Fibroblast of lung (primary cell): ENCODE measurements around the gene FAP.

Source experiments
- EZH2 ChIP-seq: IDR thresholded peaks from 2 replicates; pipeline ENCODE4 v1.5.1; 2012; ENCODE audit warnings: low read length, control low read depth, mild to moderate bottlenecking; ENCODE audit errors: missing control alignments
- TF ChIP-seq, protein P1 (sequence below), 2 donors: IDR thresholded peaks in 1 of 2; conservative IDR thresholded peaks in 1 of 2; 1 replicate in 1 of 2; 2 replicates in 1 of 2; pipeline ENCODE4 v1.5.1; 2011 to 2012; ENCODE audit warnings: low read length in 2 of 2, control low read depth in 1 of 2, inconsistent platforms in 1 of 2, low read depth in 1 of 2, mild to moderate bottlenecking in 1 of 2

DNA sequence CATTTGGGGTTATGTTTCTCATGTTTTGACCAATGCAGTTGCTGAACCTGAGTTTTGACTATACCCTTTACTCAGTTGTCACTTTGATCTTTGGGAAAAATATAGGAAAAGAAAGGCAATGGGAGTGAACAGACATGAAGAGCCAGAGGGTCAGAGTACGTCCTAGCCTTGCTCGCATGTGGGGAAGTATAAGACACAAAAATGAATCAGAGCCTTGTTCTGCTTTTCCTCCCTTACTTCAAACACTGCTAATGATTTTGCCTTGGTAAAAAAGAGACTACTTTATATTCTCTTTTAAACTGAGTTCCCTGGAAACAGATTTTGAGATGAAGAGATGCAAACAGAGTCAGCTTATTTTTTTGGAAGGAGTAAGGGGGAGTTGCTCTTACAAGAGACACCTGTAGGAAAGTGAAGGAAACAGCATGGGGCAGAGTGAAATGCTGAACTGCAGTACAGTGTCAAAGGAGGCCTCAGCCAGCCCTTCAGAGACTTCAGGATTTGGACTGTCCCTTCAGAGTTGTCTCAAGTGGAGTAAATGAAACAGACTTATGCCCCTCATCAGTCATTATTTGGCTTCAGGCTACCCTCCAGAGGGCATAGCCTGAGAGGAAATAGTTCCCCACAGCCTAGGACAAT, 11.1 kb upstream of the FAP start:
- TF ChIP-seq, protein P1, sequence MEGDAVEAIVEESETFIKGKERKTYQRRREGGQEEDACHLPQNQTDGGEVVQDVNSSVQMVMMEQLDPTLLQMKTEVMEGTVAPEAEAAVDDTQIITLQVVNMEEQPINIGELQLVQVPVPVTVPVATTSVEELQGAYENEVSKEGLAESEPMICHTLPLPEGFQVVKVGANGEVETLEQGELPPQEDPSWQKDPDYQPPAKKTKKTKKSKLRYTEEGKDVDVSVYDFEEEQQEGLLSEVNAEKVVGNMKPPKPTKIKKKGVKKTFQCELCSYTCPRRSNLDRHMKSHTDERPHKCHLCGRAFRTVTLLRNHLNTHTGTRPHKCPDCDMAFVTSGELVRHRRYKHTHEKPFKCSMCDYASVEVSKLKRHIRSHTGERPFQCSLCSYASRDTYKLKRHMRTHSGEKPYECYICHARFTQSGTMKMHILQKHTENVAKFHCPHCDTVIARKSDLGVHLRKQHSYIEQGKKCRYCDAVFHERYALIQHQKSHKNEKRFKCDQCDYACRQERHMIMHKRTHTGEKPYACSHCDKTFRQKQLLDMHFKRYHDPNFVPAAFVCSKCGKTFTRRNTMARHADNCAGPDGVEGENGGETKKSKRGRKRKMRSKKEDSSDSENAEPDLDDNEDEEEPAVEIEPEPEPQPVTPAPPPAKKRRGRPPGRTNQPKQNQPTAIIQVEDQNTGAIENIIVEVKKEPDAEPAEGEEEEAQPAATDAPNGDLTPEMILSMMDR (conservative IDR thresholded peaks at IDR 0.05 in 1 of 2, IDR thresholded peaks at IDR 0.05 in 1 of 2; ENCODE audit: low read depth in 1 of 2, low read length in 2 of 2) = no peak
- no peak for TF ChIP-seq EZH2
